VCaP (cell line): ENCODE measurements around the gene IFI44.

Experiments
- H3K27ac ChIP-seq: fragments of 450-650 bp; 2 replicates; pipeline ENCODE4 v1.5.1; 2017
- CTCF ChIP-seq: fragments of 450-650 bp; conservative IDR thresholded peaks from 2 replicates; pipeline ENCODE4 v1.5.1; 2017; ENCODE audit warnings: mild to moderate bottlenecking, moderate library complexity

Gene IFI44

GRCh38 chr1:78627321-78627720 lies 22.3 kb upstream of the IFI44 start:
- no peak for TF ChIP-seq CTCF
- H3K27ac ChIP-seq = no peak overlapping the region

- TF ChIP-seq CTCF = no peak
- no peak overlapping the region for H3K27ac ChIP-seq
Measured at GRCh38 chr1:78630600-78630999, 19.0 kb upstream of the IFI44 start.

- TF ChIP-seq CTCF = no peak
- no peak overlapping the region for H3K27ac ChIP-seq
Measured at GRCh38 chr1:78633209-78633608, 16.4 kb upstream of the IFI44 start.

- no peak for TF ChIP-seq CTCF
Measured at GRCh38 chr1:78640462-78640861, 9.2 kb upstream of the IFI44 start.

GRCh38 chr1:78641558-78641957 lies 8.1 kb upstream of the IFI44 start:
- no peak for TF ChIP-seq CTCF
- H3K27ac ChIP-seq = no peak overlapping the region

More at GRCh38 chr1:78640462-78640861, 9.2 kb upstream of the IFI44 start:
- no peak overlapping the region for H3K27ac ChIP-seq

- H3K27ac ChIP-seq = no peak overlapping the region
Measured at GRCh38 chr1:78645723-78646122, 3.9 kb upstream of the IFI44 start.

GRCh38 chr1:78647238-78647637 lies 2.4 kb upstream of the IFI44 start:
- TF ChIP-seq CTCF = no peak
- H3K27ac ChIP-seq = no peak overlapping the region

More at GRCh38 chr1:78645723-78646122, 3.9 kb upstream of the IFI44 start:
- no peak for TF ChIP-seq CTCF

- peak overlapping the region; percentile 39 for H3K27ac ChIP-seq
- TF ChIP-seq CTCF = no peak
Measured at GRCh38 chr1:78650114-78650660, 556 bp downstream of the IFI44 start.
